IPS DF 4.7 (cell line): Measurements from ENCODE around the gene PINK1.
"Not testable (repeated sequence)": the region's sequence is repeated elsewhere in the genome, so short reads cannot be mapped to it uniquely, and the experiment has no call there.

Source experiments
- DNase-seq: peaks from one replicate; pipeline ENCODE4 v3.0.0-alpha.2; 2013; ENCODE audit warnings: low spot score; ENCODE audit errors: extremely low read depth

Gene PINK1

DNA sequence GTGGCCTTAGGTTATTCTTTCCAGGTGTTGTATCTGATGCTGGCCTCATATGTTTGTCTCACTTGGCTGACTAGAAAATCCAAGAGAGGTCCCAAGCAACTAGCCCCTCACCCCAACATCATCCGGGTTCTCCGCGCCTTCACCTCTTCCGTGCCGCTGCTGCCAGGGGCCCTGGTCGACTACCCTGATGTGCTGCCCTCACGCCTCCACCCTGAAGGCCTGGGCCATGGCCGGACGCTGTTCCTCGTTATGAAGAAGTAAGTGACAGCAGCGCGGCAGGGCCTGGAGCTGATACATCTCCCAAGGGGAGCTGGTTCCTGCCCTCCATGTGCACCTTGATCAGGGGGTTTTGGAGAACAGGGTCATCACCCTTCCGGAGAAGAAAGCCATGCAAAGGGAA, 11.2 kb downstream of the PINK1 start:
- DNase-seq = no peak

DNA sequence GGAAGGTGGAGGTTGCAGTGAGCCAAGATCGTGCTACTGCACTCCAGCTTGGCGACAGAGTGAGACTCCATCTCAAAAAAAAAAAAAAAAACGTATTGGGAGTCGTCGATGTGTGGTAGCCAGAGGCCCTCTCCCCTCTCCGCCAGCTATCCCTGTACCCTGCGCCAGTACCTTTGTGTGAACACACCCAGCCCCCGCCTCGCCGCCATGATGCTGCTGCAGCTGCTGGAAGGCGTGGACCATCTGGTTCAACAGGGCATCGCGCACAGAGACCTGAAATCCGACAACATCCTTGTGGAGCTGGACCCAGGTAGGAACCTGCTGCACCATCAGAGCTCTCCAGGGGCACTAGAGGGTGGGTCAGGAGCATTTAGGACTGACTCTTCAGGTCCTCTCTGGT, 12.2 kb downstream of the PINK1 start:
- no peak for DNase-seq

DNA sequence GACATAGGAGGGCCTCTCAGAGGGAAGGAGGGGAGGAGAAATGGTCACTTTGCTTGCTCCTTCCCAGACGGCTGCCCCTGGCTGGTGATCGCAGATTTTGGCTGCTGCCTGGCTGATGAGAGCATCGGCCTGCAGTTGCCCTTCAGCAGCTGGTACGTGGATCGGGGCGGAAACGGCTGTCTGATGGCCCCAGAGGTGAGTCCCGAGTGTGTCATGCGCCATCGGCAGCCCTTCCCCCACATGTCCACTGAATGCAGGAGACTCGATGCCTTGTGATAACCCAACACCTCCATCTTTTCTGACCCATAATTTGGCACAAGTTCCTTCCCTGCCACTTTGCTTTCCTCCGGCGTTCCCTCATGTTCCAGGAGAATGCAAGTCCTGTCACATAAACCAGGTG, 15.2 kb downstream of the PINK1 start:
- no peak for DNase-seq

- DNase-seq = no peak
These were observed 15.7 kb downstream of the PINK1 start for GRCh38 chr1:20648946-20649345.

- DNase-seq = no peak
These were observed 19.0 kb downstream of the PINK1 start for GRCh38 chr1:20652300-20652699.

DNA sequence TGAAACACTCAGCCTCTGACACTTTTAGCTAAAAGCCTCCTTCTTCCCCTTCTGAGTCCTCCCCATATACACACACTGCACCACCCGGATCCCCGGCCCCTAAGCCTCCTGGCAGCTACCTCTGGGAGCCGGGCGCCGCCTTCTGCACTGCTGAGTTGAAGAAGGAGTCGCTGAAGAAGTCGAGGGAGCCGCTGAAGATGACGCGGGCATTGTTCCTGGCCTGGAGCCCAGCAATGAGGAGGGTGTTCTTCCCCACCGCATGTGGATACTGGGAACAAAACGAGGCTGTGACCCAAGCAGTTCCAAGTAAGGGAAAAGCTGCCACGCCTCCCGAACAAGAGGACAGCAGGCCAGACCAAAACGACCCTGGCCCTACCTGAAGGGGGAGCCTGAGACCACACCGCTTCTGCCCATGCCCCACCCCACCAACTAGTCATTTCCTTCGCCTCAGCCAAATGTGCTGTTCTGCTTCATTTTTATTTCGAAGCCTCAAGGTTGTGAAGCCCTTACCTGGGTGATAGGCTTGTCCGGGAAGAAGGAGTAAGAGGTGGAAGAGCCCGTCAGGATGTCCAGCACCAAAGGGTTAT, 20.9 kb downstream of the PINK1 start:
- no peak for DNase-seq

- DNase-seq = no peak
These were observed 23.8 kb downstream of the PINK1 start for GRCh38 chr1:20657024-20657423.

GRCh38 chr1:20658166-20658915, 25.1 kb downstream of the PINK1 start:
- no peak for DNase-seq

- no peak for DNase-seq
These were observed 27.1 kb downstream of the PINK1 start for GRCh38 chr1:20660363-20660762.

GRCh38 chr1:20660847-20661206, 27.6 kb downstream of the PINK1 start:
- DNase-seq = no peak

GRCh38 chr1:20661207-20662109, 28.2 kb downstream of the PINK1 start, which contains the start of gene DDOST:
Gene DDOST, minus strand, starts transcription at chr1:20661369. Its CDS starts 19 bp downstream, at chr1:20661350.
- DNase-seq = peak; percentile 93

GRCh38 chr1:20662110-20662475, 28.8 kb downstream of the PINK1 start:
- no peak for DNase-seq

DNA sequence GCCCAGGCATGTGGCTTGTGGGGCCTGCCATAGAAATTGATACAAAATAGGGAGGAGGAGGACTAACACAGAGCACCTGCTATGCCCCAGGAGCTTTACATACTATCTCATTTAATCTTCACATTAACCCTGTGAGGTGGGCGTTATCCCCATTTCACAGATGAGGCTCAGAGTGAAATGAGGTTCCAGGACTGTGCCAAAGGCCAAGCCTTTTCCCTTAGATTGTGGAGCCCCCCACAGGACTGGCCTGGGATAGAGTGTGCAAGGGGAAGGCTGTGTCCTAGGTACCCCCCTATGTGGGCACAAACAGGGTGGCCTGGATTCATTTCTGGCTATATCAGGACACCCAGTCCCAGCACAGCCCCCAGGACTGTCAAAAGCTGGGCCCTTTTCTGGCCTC, 30.1 kb downstream of the PINK1 start:
- DNase-seq = no peak

DNA sequence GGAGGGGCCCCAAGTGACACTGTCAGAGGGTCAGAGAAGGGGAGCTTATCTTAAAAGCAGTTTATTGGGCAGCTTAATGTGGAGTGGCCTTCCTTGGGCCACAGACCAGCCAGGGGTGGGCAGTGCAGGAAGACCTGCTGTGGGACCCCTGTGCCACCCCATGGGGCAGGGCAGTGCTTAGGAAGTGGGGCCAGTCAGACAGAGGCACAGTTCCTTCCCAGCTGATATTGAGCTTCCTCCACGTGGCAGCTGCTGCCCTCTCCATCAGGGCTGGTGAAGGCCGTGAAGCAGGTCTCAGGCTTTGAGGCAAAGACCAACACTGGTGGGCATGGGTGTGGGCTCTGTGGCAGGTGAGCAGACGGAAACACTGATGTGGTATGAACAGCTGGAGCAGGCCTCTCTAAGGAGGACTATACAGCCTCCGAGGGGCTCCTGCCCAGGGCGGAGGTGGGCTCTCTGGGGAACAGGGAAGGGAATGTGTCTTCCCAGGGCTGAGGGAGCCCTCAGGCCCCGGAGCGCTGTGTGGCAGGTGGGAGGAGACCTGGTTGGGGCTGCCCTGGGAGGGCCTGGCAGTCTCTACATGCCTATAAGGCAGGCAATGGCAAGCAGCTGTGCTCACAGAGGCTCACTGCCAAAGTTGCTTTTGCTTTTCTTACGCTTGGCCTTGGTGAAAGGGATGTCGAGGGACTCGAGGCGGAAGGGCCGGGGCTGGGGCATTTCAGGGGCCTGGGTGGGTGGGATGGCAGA, 30.9 kb downstream of the PINK1 start:
- DNase-seq = no peak

- DNase-seq = no peak
These were observed 32.5 kb downstream of the PINK1 start for GRCh38 chr1:20665726-20666125.

GRCh38 chr1:20666146-20666545, 32.9 kb downstream of the PINK1 start:
- no peak for DNase-seq

- no peak for DNase-seq
These were observed 33.5 kb downstream of the PINK1 start for GRCh38 chr1:20666804-20667203.

DNA sequence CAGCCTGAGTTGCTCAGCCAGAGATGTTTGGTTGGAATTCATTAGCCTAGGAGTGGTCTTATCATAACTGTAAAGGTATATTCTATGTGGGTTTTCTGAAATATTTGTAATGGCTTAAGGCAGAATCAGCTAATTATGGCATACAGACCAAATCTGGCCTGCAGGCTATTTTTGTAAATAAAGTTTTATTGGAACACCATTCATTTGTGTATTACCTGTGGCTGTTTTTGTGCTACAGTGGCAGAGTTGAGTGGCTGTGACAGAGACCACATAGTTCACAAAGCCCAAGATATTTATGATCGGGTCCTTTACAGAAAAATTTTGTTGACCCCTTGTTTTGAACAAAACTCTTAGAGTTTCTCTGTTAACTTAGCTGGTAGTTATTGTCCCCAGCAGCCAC, 35.3 kb downstream of the PINK1 start:
- no peak for DNase-seq

GRCh38 chr1:20670936-20671335, 37.7 kb downstream of the PINK1 start:
- no peak for DNase-seq

DNA sequence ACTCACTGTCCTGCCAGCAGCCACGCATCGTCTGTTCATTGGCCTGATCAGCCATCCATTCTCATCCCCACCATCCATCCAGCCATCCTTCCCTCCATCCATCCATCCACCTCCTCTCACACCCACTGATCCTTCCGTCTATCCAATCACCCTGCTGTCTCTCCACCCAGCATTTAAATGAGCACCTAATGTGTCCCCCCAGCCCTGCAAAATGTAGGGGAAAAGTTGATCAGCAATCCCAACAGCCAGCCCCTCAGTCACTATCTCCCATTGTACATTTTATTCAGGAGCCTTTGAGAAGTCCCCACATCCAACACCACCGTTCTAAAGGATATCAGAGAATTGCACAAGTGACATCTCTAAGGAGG, 39.0 kb downstream of the PINK1 start:
- DNase-seq = no peak

DNA sequence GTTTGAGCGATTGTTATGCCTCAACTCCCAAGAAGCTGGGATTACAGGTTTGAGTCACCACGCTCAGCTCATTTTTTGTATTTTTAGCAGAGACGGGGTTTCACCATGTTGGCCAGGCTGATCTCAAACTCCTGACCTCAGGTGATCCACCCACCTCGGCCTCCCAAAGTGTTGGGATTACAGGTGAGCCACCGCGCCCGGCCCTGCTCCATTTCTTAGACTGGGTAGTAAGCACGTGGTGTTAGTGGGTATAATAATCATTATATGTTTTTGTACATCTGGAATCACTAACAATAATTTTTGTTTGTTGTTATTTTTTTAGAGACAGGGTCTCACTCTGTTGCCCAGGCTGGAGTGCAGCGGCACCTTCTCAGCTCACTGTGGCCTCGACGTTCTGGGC, 40.4 kb downstream of the PINK1 start:
- not testable (repeated sequence) for DNase-seq

DNA sequence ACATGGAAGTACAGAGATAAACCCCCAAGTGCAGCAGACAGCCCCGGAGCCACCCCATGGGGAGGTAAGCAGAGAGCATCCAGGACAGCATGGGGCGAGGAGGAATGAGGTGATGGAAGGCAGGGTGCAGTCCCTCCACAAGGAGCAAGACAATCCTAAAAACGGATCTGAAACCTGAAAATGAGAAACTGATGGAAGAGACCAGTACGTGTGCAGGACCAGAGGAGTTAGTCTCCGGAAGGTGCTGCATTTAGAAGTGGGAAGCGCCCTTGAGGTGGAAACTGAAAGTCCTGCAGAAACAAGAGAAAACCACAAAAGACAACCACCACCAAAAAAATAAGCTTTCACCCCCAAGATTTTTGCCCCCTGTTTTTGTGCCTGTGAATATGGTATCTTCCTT, 45.3 kb downstream of the PINK1 start:
- no peak for DNase-seq
